HG03575 (cell line): ENCODE results near the gene INPP5B.
"Not testable (repeated sequence)": the region's sequence is repeated elsewhere in the genome, so short reads cannot be mapped to it uniquely, and the experiment has no call there.

ENCODE experiments used
- ATAC-seq: cut with Tn5 transposase; IDR thresholded peaks from one replicate; pipeline ENCODE4 v1.9.1; 2021; ENCODE audit not compliant: unreplicated experiment, insufficient number of reproducible peaks, low FRiP score; ENCODE audit errors: extremely low read depth

INPP5B gene

GRCh38 chr1:37922767-37923550 lies 23.9 kb downstream of the INPP5B start:
- no peak for ATAC-seq

- ATAC-seq: no peak
These were observed 27.6 kb downstream of the INPP5B start for GRCh38 chr1:37919277-37919676.

- no peak for ATAC-seq
These were observed 31.3 kb downstream of the INPP5B start for GRCh38 chr1:37915476-37916093.

- no peak for ATAC-seq
These were observed 32.0 kb downstream of the INPP5B start for GRCh38 chr1:37914719-37915475.

GRCh38 chr1:37911478-37911877 lies 35.4 kb downstream of the INPP5B start:
- not testable (repeated sequence) for ATAC-seq

- not testable (repeated sequence) for ATAC-seq
These were observed 36.0 kb downstream of the INPP5B start for GRCh38 chr1:37910886-37911285.

GRCh38 chr1:37908531-37908930 lies 38.3 kb downstream of the INPP5B start:
- ATAC-seq: not testable (repeated sequence)

GRCh38 chr1:37907416-37908125 lies 39.3 kb downstream of the INPP5B start:
- not testable (repeated sequence) for ATAC-seq

- ATAC-seq: not testable (repeated sequence)
These were observed 40.3 kb downstream of the INPP5B start for GRCh38 chr1:37906591-37906990.

- ATAC-seq: no peak
These were observed 41.1 kb downstream of the INPP5B start for GRCh38 chr1:37905727-37906126.

GRCh38 chr1:37903921-37904320 lies 42.9 kb downstream of the INPP5B start:
- not testable (repeated sequence) for ATAC-seq

- ATAC-seq: no peak
These were observed 43.9 kb downstream of the INPP5B start for GRCh38 chr1:37902983-37903382.

GRCh38 chr1:37901893-37902225 lies 45.0 kb downstream of the INPP5B start:
- ATAC-seq: no peak

- ATAC-seq: no peak
These were observed 45.5 kb downstream of the INPP5B start for GRCh38 chr1:37901191-37901892.

GRCh38 chr1:37897563-37897962 lies 49.3 kb downstream of the INPP5B start:
- not testable (repeated sequence) for ATAC-seq

- no peak for ATAC-seq
These were observed 53.2 kb downstream of the INPP5B start for GRCh38 chr1:37893673-37894072.

GRCh38 chr1:37892151-37893047 lies 54.5 kb downstream of the INPP5B start:
- ATAC-seq: no peak
